ENCODE results near the gene GSX2.
"Not testable (repeated sequence)": the region's sequence is repeated elsewhere in the genome, so short reads cannot be mapped to it uniquely, and the experiment has no call there.

Gene GSX2

DNA sequence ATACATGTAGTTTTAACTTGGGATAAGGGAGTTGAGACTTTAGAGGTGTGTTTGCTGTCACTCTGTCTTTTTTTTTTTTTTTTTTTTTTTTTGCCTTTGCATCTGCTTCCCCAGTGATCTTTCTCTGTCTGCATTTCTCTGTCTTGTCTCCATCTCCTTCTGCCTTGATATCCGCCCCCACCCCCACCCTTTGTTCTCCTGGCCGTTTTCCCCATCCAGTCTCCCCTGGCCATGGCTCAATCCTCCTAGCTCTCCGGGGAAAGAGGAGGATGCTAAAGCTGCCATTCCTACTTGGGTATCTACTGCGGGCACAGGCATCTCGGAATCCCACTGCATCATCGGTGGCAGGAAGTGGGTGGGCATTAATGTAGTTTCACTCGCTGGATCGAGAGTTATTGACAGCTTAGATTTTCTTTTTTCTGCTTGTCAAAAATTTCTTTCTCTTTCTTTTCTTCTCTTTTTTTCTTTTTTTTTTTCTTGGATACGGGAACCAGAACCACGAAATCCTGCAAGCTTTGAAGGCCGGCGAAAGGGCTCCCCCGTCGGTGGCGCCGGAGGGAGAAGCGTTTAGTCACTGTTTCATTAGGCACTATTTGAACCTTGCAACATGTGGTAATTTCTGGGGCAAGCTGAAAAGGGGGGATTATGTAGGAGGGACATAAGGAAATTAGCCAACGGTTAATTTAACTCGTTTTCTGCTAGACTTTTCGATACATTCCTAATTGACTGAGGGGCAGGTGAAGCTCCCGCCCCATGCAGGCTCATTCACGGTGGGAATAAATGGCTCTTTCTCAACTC lies 8.2 kb downstream of the GSX2 start:
- no peak for DNase-seq

DNA sequence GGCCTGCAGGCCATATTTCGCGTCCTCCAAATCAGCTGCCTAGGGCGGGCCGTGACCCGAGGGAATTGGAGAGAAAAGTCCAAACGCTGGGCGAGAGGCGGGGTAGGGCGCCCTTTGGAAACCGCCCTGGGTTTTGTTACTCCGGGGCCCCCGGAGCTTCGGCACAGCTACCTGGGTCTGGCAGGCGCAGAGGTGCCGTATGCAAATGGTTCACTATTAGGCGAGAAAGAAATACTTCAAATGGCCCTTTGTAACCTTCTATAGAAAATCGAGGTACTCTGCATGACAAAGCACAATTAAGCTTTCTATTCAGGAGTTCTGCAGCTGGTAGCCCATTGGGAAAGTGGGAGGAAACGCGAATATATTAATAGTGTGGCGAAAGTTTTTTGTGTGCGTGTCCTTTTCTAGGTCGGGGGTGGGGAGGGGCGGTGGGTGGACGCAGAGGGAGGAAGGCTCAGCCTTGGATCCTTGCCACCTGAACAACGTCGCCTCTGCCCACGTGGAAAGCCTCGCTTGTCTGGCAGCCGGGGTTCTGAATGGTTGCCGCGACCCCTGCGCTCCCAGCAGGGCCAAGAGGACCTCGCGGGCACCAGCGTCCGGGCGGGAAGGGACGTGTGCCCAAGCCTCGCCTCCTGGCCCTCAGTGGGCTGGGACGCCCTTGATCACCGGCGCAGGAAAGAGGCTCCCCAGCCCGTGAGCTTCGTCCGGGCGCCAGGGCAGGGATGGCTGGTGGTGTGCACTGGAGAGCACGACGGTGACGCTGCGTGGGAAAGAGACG lies 9.5 kb downstream of the GSX2 start:
- DNase-seq, result no peak

DNA sequence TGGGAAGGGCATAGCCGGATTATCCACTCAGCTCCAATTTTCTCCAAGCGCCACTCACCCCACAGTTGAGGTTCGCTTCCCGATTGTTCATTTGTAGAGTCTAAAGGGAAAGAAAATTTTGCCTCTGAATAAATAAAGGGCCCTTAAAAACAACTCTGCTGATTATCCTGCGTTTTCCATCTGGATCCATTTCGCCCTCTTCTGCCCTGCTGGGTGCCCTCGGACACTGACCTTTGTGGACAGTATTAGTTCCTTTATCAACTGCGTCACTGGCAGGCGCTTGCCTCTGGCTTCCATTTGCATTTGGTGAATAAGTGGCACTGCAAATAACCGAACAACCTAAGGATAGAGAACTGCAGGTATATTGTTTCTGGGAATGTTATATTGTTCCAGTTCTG lies 10.1 kb downstream of the GSX2 start:
- no peak for DNase-seq

DNA sequence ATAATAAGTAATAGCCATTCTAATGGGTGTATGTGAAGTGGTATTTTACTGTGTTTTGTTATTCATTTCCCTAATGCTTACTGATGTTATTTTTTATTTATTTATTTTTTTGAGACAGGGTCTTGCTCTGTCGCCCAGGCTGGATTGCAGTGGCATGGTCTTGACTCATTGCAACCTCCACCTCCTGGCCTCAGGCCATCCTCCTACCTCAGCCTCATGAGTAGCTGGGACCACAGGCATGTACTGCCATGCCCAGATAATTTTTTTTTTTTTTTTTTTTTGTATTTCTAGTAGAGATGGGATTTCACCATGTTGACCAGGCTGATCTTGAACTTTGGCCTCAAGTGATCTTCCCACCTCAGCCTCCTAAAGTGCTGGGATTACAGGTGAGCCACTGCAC lies 13.2 kb downstream of the GSX2 start:
- DNase-seq, result not testable (repeated sequence)

DNA sequence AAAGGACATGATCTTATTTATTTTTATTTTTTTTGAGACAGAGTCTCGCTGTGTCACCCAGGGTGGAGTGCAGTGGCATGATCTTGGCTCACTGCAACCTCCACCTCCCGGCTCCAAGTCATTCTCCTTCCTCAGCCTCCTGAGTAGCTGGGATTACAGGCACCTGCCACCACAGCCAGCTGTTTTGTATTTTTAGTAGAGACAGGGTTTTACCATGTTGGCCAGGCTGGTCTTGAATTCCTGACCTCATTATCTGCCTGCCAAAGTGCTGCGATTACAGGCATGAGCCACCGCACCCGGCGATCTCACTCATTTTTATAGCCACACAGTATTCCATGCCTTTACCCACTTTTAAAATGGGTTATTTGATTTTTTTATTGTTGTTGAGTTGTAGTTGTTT lies 16.3 kb downstream of the GSX2 start:
- not testable (repeated sequence) for DNase-seq

DNA sequence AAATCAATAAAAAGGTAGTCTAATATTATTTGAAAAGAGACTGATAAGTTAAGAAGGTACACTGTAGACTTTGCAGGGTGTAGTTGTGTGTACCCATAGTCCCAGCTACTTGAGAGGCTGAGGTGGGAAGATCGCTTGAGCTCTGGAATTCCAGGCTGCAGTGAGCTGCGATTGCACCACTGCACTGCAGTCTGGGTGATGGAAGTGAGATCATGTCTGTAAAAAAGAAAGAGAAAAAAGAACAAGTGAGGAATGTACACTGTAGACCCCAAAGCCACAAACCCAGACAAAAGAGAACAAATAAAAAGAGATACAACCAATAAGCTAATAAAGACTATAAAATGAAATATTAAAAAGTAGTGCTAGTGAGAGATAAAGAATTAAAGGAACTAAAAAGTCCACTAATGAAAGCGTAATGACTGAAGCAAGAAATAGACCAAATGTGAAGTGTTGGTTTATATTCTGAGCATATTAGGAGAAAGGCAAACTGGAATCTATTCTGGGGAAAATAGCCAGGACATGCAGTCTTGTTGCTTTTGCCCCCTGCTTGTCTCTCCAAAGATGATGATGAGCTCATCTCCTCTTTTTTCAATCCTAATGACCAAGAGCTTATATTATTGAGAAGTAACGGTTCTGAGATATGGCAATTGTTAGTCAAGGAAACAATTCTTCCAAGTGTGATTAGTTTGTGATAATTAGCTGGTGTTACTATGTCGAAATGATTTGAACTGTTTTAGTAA lies 19.1 kb downstream of the GSX2 start:
- no peak for DNase-seq

DNA sequence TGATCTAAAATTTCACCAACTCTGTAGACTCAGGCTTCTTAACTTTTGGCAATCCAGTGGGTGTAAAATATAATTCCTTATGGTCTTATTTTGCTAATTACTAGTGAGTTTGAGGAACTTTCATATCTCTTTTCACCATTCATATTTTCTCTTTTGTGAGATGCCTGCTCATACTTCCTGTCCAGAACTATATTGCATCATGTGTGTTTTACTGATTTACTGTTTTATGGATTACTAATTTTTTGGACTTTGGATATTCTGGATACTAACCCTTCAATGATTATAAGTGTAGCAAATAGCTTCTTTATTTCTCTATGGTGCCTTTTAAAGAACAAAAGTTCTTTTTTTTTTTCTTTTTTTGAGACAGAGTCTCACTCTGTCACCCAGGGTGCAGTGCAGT lies 20.6 kb downstream of the GSX2 start:
- DNase-seq, result no peak

DNA sequence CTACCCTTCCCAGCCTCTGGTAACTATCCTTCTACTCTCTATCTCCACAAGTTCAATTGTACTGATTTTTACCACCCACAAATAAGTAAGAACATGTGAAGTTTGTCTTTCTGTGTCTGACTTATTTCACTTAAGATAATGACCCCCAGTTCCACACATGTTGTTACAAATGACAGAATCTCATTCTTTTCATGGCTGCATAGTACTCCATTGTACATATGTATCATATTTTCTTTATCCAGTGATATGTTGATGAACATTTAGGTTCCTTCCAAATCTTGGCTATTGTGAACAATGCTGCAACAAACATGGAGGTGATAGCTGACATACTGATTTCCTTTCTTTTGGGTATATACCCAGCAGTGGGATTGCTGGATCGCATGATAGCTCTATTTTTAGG lies 27.7 kb downstream of the GSX2 start:
- no peak for DNase-seq

DNA sequence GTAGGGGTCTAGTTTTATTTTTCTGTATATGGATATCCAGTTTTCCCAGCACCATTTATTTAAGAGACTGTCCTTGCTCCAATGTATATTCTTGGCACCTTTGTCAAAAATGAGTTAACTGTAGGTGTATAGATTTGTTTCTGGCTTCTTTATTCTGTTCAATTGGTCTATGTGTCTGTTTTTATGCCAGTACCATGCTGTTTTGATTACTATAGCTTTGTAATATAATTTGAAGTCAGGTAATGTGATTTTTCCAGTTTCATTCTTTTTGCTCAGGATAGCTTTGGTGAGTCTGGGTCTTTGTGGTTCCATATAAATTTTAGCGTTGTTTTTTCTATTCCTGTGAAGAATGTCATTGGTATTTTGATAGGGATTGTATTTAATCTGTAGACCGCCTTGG lies 28.7 kb downstream of the GSX2 start:
- DNase-seq, result not testable (repeated sequence)

DNA sequence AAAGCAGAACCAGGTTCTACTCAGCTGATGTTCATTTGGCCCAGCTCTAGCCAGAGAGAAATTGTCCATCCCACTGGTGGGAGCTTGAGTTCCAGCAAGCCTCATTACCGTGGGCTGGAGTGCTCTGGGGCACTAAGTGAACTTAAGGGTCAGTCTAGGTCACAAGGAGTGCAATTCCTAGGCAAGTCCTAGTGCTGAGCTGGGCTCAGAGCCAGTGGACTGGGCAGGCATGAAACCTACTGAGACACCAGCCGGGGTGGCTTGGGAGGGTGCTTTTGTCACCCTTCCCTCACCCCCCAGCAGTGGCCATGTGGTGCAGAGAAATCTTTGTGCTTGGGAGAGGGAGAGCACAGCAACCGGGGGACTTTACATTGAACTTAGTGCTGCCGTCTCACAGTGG lies 39.4 kb downstream of the GSX2 start:
- no peak for DNase-seq

DNA sequence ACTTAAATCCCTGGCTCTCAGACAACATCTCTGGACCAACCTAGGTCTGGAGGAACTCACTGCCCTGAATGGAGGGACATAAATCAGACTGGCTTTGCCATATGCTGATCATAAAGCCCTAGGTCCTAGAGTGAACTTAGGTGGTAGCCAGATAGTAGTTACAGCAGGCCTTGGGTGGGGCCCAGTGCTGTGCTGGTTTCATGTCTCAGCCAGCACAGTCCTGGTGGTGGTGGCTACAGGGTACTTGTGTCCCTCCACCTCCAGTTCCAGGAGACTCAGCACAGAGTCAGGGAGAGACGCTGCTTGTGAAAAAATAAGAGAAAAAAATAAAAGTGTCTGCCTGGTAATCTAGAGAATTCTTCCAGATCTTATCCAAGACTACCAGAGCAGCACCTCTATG lies 40.3 kb downstream of the GSX2 start:
- DNase-seq, result no peak

DNA sequence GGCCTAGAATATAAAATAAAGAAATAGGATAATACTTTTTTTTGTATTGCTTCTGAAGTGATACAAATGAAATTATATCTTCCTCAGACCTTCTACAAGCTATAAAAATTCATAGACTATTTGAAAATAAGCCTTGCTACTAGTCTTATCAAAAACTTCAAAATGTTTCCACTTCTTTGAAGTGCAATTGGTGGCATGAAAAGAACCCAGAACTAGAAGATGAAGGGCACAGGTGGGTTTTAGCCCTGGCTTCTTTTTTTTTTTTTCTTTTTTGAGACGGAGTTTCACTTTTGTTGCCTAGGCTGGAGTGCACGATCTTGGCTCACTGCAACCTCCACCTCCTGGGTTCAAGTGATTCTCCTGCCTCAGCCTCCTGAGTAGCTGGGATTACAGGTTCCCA lies 44.2 kb downstream of the GSX2 start:
- no peak for DNase-seq

DNA sequence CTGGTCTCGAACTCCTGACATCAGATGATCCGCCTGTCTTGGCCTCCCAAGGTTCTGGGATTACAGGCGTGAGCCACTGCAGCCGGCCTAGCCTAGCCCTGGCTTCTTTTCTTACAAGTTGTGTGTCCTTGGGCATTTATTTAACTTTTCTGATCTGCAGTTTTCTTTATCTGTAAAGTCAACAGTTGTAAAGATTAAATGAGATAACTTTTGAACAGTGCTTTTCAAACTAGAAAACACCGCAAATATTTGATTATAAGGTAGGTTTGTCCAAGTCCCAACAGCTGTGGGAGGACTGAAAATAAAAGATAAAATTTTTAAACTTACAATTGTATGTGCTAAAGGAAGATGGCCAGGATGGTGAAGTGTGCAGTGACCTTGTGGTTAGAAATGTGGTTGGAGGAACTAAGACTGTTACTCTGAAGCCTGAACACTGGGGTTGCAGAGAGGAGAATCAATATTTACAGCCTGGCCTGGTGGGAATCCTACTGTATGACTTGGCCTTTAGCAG lies 44.8 kb downstream of the GSX2 start:
- DNase-seq, result no peak

DNA sequence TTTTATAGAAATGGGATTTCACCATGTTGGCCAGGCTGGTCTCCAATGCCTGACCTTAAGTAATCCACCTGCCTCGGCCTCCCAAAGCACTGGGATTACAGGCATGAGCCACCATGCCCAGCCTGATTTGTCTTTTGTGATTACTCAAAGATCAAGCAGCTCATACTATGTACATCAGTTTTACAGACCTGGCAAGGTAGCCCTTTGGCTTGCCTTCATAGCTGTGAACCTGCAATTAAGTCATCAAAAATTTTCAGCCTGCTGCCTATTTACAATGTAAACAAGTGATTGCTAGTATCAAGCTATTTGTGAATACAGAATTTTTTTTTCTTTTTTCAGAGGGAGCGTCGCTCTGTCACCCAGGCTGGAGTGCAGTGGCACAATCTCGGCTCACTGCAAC lies 46.2 kb downstream of the GSX2 start:
- DNase-seq, result no peak

DNA sequence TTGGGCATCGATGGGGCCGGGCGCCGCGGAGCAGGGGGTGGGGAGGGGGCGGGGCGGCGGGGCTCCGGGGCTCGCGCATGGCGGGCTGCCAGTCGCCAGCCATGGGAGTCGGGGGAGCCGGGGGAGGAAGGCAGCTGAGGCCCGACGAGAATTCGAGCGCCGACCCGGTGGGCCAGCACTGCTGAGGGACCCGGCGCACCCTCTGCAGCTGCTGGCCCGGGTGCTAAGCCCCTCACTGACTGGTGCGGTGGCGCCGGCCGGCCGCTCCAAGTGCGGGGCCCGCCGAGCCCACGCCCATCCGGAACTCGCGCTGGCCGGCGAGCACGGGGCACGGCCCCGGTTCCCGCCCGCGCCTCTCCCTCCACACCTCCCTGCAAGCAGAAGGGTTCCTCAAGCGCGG lies 49.4 kb downstream of the GSX2 start:
- no peak for DNase-seq

All from activated CD4-positive, alpha-beta T cell treated with anti-CD3 and anti-CD28 coated beads for 48 hours (primary cell).